ENCODE data around the gene ZNF101.

ZNF101 gene

DNA sequence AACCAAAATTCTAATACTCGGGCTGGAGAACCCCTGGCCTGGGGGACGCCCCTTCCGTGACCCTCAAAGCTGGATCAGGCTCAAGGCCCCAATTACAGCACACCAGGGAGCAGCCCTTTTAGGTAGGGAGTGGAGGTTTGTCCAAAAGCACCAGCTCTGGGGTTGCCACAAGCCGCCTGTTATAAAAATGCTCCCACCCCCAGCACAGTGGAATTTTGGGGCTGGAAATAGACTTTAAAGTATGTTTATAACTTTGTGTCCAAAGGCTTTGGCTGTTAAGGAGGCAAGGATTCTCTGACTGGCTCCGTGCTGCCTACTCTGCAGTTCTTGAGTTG lies 24.6 kb upstream of the ZNF101 start:
- Histone ChIP-seq H3K4me3 (ENCODE audit: low read depth, low read length) (peak overlapping the region; percentile 76), H3K27ac (no peak overlapping the region), H3K27me3 (ENCODE audit: insufficient read depth, low read depth, severe bottlenecking) (no peaks in the 10 kb centered on the region), H3K9me3 (ENCODE audit: severe bottlenecking) (no peaks in the 10 kb centered on the region), H3K36me3 (peaks cover 39% of the 10 kb centered on the region)
- DNase-seq = no peak
- TF ChIP-seq, protein P1, sequence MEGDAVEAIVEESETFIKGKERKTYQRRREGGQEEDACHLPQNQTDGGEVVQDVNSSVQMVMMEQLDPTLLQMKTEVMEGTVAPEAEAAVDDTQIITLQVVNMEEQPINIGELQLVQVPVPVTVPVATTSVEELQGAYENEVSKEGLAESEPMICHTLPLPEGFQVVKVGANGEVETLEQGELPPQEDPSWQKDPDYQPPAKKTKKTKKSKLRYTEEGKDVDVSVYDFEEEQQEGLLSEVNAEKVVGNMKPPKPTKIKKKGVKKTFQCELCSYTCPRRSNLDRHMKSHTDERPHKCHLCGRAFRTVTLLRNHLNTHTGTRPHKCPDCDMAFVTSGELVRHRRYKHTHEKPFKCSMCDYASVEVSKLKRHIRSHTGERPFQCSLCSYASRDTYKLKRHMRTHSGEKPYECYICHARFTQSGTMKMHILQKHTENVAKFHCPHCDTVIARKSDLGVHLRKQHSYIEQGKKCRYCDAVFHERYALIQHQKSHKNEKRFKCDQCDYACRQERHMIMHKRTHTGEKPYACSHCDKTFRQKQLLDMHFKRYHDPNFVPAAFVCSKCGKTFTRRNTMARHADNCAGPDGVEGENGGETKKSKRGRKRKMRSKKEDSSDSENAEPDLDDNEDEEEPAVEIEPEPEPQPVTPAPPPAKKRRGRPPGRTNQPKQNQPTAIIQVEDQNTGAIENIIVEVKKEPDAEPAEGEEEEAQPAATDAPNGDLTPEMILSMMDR (IDR thresholded peaks at IDR 0.05; ENCODE audit: low read depth, low read length) = no peak

DNA sequence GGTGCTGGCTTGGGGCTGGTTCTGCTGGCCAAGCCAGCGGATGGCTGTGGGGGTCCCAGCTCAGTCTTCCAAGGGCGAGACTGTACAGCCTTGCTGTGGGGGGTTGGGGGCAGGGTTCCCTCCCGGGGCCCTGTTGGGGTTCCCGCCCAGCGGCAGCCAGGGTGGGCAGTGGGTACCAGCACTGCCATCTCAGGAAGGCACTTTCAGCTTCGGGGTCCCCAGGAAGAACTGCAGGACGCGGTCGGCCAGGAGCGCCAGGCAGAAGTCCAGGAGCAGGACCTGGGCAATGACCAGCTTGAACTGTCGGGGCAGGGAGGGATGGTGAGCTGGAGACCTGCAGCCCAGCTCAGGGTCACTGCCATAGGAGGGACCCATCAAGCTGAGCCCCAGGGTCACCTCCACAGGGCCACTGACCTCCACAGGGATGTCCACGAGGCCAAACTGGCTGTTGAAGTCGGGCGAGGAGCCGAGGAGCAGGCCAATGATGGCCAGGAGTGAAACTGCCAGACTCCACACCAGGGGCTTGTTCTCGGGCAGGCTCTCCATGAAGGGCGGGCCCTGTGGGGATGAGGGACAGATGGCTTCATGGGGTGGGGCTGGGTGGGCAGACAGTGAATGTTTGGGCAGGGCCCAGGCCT lies 23.3 kb upstream of the ZNF101 start:
- no peak overlapping the region for H3K27ac ChIP-seq

DNA sequence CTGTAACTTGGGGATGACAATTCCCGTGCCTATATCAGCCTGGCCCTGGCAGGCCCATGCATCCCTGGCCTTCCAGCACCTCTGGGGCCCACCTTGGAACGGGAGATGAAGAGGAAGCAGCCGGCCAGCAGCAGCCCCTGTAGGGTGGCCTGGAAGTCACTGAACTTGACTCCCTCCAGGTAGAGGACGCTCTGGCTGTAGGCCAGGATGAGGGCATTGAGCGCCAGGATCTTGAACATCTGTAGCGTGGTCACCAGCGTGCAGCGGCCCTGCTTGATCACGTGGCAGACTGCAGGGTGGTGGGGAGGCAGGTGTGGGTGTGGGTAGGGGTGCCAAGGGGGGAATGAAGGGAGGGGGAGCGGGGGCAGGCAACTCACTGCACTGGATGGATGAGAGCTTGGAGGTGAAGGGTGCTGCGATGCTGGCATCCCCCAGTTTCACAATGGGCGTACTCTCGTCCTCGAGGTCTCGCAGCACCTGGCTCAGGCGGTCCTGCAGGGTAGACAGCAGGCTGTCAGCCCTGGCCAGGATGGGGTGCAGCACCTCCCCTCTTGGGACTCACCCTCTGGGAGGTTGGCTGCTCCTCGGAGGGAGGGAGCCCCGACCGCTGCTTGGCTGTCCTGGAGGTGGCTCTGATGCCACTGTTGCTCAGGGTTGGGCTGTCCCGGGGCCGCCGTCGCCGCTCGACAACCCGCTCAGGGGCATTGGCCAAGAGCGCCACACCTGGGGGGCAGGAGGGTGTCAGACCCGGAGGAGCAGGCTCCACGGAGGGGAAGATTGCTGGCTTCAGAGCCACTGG lies 21.4 kb upstream of the ZNF101 start:
- Histone ChIP-seq H3K36me3 (peaks cover 69% of the 10 kb centered on the region), H3K9me3 (ENCODE audit: severe bottlenecking) (no peaks in the 10 kb centered on the region), H3K27me3 (ENCODE audit: insufficient read depth, low read depth, severe bottlenecking) (no peaks in the 10 kb centered on the region), H3K27ac (no peak overlapping the region), H3K4me3 (ENCODE audit: low read depth, low read length) (no peak overlapping the region)
- TF ChIP-seq, protein P1 (IDR thresholded peaks at IDR 0.05; ENCODE audit: low read depth, low read length) = no peak
- no peak for DNase-seq

More for the DNA sequence above, 23.3 kb upstream of the ZNF101 start:
- H3K36me3 ChIP-seq = peaks cover 50% of the 10 kb centered on the region
- H3K4me3 ChIP-seq (ENCODE audit: low read depth, low read length) = no peak overlapping the region
- DNase-seq = no peak
- TF ChIP-seq, protein P1 (IDR thresholded peaks at IDR 0.05; ENCODE audit: low read depth, low read length) = no peak
- no peaks in the 10 kb centered on the region for H3K9me3 ChIP-seq (ENCODE audit: severe bottlenecking)
- H3K27me3 ChIP-seq (ENCODE audit: insufficient read depth, low read depth, severe bottlenecking) = no peaks in the 10 kb centered on the region

DNA sequence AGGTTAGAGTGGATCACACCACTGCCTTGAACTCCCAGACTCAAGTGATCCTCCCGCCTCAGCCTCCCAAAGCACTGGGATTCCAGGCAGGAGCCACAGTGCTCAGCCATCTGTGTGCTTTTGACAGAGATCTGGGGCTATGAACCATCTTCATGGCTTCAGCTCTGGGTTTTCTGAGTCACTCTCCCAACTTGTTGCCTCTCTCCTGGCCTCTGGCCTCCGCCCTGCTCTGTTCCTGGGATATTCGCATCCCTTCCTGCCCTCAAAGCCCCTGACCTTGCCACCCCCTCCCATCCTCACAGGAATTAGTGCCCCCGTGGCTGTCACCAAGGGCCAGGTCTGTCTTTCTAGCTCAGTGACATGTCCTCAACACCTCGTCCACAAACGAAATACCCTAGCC lies 19.5 kb upstream of the ZNF101 start:
- H3K4me3 ChIP-seq (ENCODE audit: low read depth, low read length) = no peak overlapping the region
- no peaks in the 10 kb centered on the region for H3K9me3 ChIP-seq (ENCODE audit: severe bottlenecking)
- no peaks in the 10 kb centered on the region for H3K27me3 ChIP-seq (ENCODE audit: insufficient read depth, low read depth, severe bottlenecking)
- peaks cover 84% of the 10 kb centered on the region for H3K36me3 ChIP-seq
- H3K27ac ChIP-seq = no peak overlapping the region
- TF ChIP-seq, protein P1 (IDR thresholded peaks at IDR 0.05; ENCODE audit: low read depth, low read length) = no peak
- DNase-seq = no peak

DNA sequence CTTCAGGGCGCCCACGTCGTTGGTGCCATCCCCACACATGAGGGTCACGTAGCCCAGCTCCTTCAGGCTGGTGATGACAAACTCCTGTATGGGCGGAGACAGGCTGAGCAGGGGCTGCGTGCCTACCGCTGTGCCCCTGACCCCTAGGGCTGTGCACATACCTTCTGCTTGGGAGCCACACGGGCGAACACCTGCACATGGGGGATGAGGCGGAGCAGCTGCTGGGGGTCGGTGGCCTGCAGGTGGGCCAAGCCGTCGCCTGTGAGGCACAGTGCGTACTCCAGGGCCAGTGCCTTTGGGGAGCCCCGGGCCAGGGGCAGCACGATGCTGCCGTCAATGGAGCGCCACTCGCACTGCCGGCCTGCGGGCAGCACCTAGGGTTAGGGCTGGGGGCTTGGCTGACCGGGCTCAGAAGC lies 19.1 kb upstream of the ZNF101 start:
- no peak overlapping the region for H3K27ac ChIP-seq
- TF ChIP-seq, protein P1 (IDR thresholded peaks at IDR 0.05; ENCODE audit: low read depth, low read length) = no peak
- no peak for DNase-seq
- H3K4me3 ChIP-seq (ENCODE audit: low read depth, low read length) = no peak overlapping the region
- H3K9me3 ChIP-seq (ENCODE audit: severe bottlenecking) = no peaks in the 10 kb centered on the region
- H3K27me3 ChIP-seq (ENCODE audit: insufficient read depth, low read depth, severe bottlenecking) = no peaks in the 10 kb centered on the region
- H3K36me3 ChIP-seq = peaks cover 84% of the 10 kb centered on the region
